ENCODE data around the gene CD82. TPM values are rescaled to one million over a fixed set of nuclear protein-coding genes. Genes with fewer than 3 reads are reported as not detected.

The CD82 gene
- total RNA-seq, 6 experiments from 2014 or later: 18.9 to 69.4 (median 48.6) TPM

DNA sequence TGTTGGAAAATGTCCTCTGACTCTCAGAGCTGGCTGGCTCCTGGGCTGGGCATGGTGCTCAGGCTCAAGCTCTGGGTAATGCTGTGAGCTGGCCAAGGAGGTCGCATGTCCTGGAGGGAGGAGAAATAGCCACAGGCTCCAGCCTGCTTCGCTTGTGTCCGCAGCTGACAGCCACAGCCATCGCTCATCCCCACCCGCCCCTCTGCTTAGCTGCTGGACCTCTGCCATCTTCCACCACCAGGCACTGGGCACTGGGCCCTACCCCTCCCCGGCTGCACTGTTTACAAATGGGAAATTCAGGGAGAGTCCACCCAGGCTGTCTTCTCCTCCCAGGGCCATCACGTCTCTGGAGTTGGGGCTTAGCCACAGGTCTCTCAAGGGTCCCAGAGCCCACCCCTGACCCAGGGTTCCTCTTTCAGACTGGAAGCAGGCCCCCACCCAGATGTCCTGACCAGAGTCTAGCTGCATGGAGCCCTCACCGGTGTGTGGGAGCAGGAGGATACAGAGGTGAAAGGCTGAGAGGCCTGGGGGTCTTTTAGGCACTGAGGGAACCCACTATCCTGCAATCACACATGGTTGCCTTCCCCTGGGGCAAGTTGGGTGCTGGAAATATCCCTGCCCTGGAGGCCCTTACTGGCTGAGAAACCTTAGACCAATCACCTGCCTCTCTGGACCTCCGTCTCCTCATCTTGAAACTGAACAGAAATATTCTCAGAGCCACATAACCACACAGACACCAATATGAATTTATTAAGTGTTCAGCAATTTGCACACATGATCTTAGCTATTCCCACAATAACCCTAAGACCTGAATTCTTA is 62.7 kb downstream of the CD82 start:
- 83% methylated on average over 1 of the region's 9 CpGs for WGBS (ENCODE audit: insufficient coverage, low coverage, low lambda C conversion rate, missing lambda C conversion rate)
- H3K9me3 ChIP-seq: no peaks in the 10 kb centered on the region
- TF ChIP-seq, protein P1, sequence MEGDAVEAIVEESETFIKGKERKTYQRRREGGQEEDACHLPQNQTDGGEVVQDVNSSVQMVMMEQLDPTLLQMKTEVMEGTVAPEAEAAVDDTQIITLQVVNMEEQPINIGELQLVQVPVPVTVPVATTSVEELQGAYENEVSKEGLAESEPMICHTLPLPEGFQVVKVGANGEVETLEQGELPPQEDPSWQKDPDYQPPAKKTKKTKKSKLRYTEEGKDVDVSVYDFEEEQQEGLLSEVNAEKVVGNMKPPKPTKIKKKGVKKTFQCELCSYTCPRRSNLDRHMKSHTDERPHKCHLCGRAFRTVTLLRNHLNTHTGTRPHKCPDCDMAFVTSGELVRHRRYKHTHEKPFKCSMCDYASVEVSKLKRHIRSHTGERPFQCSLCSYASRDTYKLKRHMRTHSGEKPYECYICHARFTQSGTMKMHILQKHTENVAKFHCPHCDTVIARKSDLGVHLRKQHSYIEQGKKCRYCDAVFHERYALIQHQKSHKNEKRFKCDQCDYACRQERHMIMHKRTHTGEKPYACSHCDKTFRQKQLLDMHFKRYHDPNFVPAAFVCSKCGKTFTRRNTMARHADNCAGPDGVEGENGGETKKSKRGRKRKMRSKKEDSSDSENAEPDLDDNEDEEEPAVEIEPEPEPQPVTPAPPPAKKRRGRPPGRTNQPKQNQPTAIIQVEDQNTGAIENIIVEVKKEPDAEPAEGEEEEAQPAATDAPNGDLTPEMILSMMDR (IDR thresholded peaks at IDR 0.05): no peak
- TF ChIP-seq POLR2A (IDR thresholded peaks at IDR 0.05): no peak
- DNase-seq (peak; percentile 67 to 75 (median 73)), ATAC-seq (peak; percentile 68 to 76 (median 76))
- no peaks in the 10 kb centered on the region for H3K27me3 ChIP-seq
- H3K27ac ChIP-seq: no peak overlapping the region
- H3K4me1 ChIP-seq: peaks cover 0 to 9% (median 0%) of the 10 kb centered on the region in 4 donors
- no peaks in the 10 kb centered on the region for H3K36me3 ChIP-seq
- no peak overlapping the region for H3K4me3 ChIP-seq
- intact Hi-C loops (cut with DNase I): loop anchor here (10.0 kb wide), 2 partner anchors 147 to 287 kb away; no protein-coding TSS in a partner anchor

DNA sequence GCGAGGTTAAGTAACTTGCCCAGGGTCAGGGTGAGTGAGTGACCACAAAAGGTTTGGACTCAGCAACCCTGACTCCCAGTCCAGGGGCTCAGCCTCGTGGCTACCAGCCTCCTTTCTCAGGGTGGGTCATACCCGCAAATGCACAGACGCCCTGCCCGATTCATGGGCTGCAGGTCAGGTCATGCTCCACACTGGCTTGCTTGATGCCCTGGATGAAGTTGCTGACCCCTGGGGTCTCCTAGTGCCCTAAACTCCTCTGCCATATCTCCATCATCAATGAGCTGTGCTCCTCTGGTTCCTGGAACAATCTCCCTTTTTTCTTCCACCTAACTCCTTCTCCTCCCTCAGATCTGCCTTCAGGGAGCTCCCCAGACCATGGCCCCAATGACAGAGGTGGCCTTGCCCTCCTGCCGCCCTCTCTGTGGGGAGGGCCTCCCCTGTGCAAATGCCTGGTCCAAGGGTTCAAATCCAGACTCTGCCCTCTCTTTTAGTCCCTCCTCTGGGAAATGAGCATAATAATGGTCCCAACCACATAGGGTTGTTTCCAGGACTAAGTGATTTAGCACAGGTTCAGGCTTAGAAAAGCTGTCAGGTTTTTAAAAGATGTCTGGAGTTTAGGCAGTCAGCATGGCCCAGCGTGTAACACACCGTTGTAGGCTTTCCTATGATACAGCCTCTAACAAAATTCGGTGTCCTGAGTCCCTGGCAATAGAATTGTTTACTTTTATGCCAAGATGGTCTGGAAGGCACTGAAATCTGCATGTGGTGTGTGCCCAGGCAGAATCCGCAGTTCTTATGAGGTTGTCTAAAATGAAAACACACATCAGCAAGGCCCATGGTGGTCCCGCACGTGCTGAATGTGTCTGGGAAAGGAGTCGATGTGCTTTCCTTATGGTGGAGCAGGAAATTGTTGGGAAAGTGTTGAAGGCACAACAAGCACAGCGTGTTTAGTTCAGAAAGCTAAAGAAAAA is 63.6 kb downstream of the CD82 start:
- no peaks in the 10 kb centered on the region for H3K36me3 ChIP-seq
- peaks cover 0 to 9% (median 0%) of the 10 kb centered on the region in 4 donors for H3K4me1 ChIP-seq
- DNase-seq (peak in 1 of 3 donors; percentile 32), ATAC-seq (no peak)
- no peaks in the 10 kb centered on the region for H3K9me3 ChIP-seq
- intact Hi-C loops (cut with DNase I): loop anchor here (10.0 kb wide), 2 partner anchors 146 to 286 kb away; no protein-coding TSS in a partner anchor
- no peak overlapping the region for H3K4me3 ChIP-seq
- 86% methylated on average over 10 of the region's 14 CpGs for WGBS (ENCODE audit: insufficient coverage, low coverage, low lambda C conversion rate, missing lambda C conversion rate)
- H3K27me3 ChIP-seq: no peaks in the 10 kb centered on the region
- H3K27ac ChIP-seq: no peak overlapping the region
- TF ChIP-seq, protein P1 (IDR thresholded peaks at IDR 0.05): no peak
- no peak for TF ChIP-seq POLR2A (IDR thresholded peaks at IDR 0.05)

DNA sequence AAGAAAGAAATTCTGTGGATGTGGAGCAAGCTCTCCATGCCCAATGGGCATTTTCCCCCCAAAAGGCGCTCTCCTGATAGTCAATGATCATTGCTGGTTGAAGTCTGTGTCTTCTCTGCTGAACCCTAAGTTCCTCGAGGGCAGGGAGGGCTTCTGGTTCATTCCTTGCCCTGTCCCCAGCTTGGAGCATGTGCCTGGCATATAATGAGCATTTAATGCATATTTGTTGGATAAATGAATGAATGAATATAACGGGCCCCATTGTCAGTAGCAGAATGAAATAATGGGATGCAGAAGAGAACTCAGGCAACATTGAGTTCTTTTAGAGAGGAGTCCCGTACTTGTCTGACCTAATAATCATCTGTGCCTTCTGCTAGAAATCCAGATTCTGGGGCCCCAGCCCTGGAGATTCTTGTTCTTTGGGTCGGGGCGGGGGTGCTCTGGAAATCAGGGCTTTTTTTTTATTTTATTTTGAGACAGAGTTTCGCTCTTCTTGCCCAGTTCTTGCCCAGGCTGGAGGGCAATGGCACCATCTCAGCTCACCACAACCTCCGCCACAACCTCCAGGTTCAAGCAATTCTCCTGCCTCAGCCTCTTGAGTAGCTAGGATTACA is 64.4 kb downstream of the CD82 start:
- H3K27ac ChIP-seq: no peak overlapping the region

More for the DNA sequence above, 64.4 kb downstream of the CD82 start:
- Histone ChIP-seq H3K27me3 (no peaks in the 10 kb centered on the region), H3K36me3 (no peaks in the 10 kb centered on the region), H3K4me1 (peaks cover 0 to 9% (median 0%) of the 10 kb centered on the region in 4 donors), H3K9me3 (no peaks in the 10 kb centered on the region), H3K4me3 (no peak overlapping the region)
- intact Hi-C loops (cut with DNase I): loop anchor here (10.0 kb wide), 2 partner anchors 145 to 285 kb away; no protein-coding TSS in a partner anchor
- ATAC-seq: no peak
- no peak for DNase-seq
- TF ChIP-seq, protein P1 (IDR thresholded peaks at IDR 0.05): no peak
- 80% methylated on average over 7 of the region's 8 CpGs for WGBS (ENCODE audit: insufficient coverage, low coverage, low lambda C conversion rate, missing lambda C conversion rate)

Data from right lobe of liver (tissue), 6 donors.